H1 (cell line): Measurements from ENCODE around the gene RARB. TPM values are rescaled to one million over a fixed set of nuclear protein-coding genes. Genes with fewer than 3 reads are reported as not detected.

Source experiments
- CREB1 ChIP-seq: IDR thresholded peaks from 2 replicates; pipeline ENCODE4 v1.6.1; 2012; ENCODE audit warnings: inconsistent platforms
- EZH2 ChIP-seq: fragments of 200-600 bp; sonication (generic); IDR thresholded peaks from 2 replicates; pipeline ENCODE4 v1.7.1; 2012; ENCODE audit warnings: low read depth, mild to moderate bottlenecking, moderate library complexity, low read length, inconsistent platforms; ENCODE audit not compliant: severe bottlenecking
- KDM1A ChIP-seq: fragments of 200-600, 300-600 bp; sonication (generic); IDR thresholded peaks from 2 replicates; pipeline ENCODE4 v1.7.1; 2016; ENCODE audit warnings: mild to moderate bottlenecking, low read length, borderline replicate concordance
- TBP ChIP-seq: IDR thresholded peaks from 2 replicates; pipeline ENCODE4 v1.6.1; 2011; ENCODE audit warnings: low read depth, low read length, improper control_type of control experiment
- polyA plus RNA-seq, 7 experiments: library from polyadenylated mRNA; depleted of rRNA in 3 of 7; stranded (reverse) in 5 of 7; unstranded in 2 of 7; fragments of >200 nt in 5 of 7; fragments of 200-250 nt in 2 of 7; gene quantifications; 1 replicate in 5 of 7; 2 replicates in 1 of 7; 4 replicates in 1 of 7; pipeline versions ENCODE4 v1.2.1 to v1.2.3, GENCODE V29; 2011 to 2013; ENCODE audit warnings: missing spikeins in 2 of 7, mixed read lengths in 2 of 7
- total RNA-seq: library from RNA; stranded (reverse); fragmentation: NEBNext Ultra II Directional; extraction: Animal tissue kit (Norgen Biotek cat#: 25700); gene quantifications from 2 replicates; pipeline ENCODE4 v1.2.1, GENCODE V29; 2021

Gene RARB
- total and polyA plus RNA-seq, 2 of the 8 experiments (the other 6 are each of a cell fraction or from before 2014, with no cell fraction given) = 0.15 to 0.22 TPM

GRCh38 chr3:25385807-25386460 is 42.1 kb upstream of the RARB start (continued):
- TF ChIP-seq KDM1A (no peak), CREB1 (no peak), EZH2 (no peak), TBP (no peak)
